Measurements from ENCODE around the gene ITFG2.

ITFG2 gene

GRCh38 chr12:2773199-2773875 is 39.1 kb upstream of the ITFG2 start:
- TF ChIP-seq POLR2AphosphoS5 (IDR thresholded peaks at IDR 0.05; ENCODE audit: borderline replicate concordance, low read depth, low read length) (no peak), EZH2 (IDR thresholded peaks at IDR 0.05) (no peak)
- H3K4me3 ChIP-seq = no peak overlapping the region
- no peak overlapping the region for H3K9ac ChIP-seq (ENCODE audit: insufficient read length)
- H3K9me3 ChIP-seq (ENCODE audit: low read depth, low read length) = no peaks in the 10 kb centered on the region
- no peaks in the 10 kb centered on the region for H3K36me3 ChIP-seq (ENCODE audit: insufficient read depth, low read length)
- no peak overlapping the region for H3K27ac ChIP-seq
- no peak for DNase-seq (ENCODE audit: low read depth, low spot score)

DNA sequence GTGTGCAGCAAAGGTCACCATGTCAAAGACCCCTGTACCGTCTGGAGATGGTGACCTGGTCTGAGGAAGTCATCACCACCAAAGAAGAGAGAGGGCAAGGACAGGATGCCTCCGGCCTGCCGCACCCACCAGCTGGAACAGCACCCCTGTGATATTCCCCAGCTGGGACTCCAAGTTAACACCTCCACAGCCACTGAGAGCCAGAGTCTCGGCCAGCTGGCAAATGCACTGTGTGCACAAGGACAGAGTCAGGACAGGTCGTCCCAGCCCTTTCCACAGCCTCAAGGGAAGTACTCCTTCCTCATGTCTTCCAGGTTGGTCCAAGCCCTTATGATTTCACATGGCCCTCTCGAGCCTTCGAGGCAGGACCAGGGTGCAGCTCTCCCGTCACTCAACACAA is 37.0 kb upstream of the ITFG2 start:
- DNase-seq (ENCODE audit: low read depth, low spot score) = no peak
- Histone ChIP-seq H3K4me3 (no peak overlapping the region), H3K9ac (ENCODE audit: insufficient read length) (no peak overlapping the region), H3K36me3 (ENCODE audit: insufficient read depth, low read length) (no peaks in the 10 kb centered on the region), H3K27ac (no peak overlapping the region), H3K9me3 (ENCODE audit: low read depth, low read length) (no peaks in the 10 kb centered on the region)
- no peak for TF ChIP-seq POLR2AphosphoS5 (IDR thresholded peaks at IDR 0.05; ENCODE audit: borderline replicate concordance, low read depth, low read length)
- no peak for TF ChIP-seq FOXP2 (optimal IDR thresholded peaks at IDR 0.05; ENCODE audit: control extremely low read depth, extremely low read length, insufficient read depth)
- no peak for TF ChIP-seq EZH2 (IDR thresholded peaks at IDR 0.05)

- DNase-seq (ENCODE audit: low read depth, low spot score) = no peak
- Histone ChIP-seq H3K36me3 (ENCODE audit: insufficient read depth, low read length) (no peaks in the 10 kb centered on the region), H3K4me3 (no peak overlapping the region), H3K9ac (ENCODE audit: insufficient read length) (no peak overlapping the region), H3K9me3 (ENCODE audit: low read depth, low read length) (no peaks in the 10 kb centered on the region), H3K27ac (no peak overlapping the region)
- no peak for TF ChIP-seq FOXP2 (optimal IDR thresholded peaks at IDR 0.05; ENCODE audit: control extremely low read depth, extremely low read length, insufficient read depth)
- no peak for TF ChIP-seq POLR2AphosphoS5 (IDR thresholded peaks at IDR 0.05; ENCODE audit: borderline replicate concordance, low read depth, low read length)
- TF ChIP-seq EZH2 (IDR thresholded peaks at IDR 0.05) = no peak
Observed at GRCh38 chr12:2776129-2776806, 36.2 kb upstream of the ITFG2 start.

DNA sequence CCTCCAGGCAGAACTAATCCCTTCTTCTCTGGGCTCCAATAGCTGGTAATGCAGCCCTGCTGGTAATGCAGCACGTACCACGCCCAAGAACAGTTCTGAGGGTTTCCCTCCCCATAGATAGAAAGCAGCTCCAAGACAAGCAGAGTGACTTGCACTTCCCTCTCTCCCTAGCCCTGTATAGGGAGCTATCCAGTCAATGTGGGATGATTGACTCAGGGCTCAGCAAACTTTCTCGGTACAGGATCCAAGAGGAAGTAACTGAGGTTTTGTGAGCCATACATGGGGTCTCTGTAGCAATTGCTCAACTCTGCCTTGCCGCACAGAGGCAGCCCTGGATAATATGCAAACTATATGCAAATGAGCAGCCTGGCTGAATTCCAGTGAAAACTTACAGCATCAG is 33.2 kb upstream of the ITFG2 start:
- Histone ChIP-seq H3K27ac (no peak overlapping the region), H3K9me3 (ENCODE audit: low read depth, low read length) (no peaks in the 10 kb centered on the region), H3K4me3 (no peak overlapping the region), H3K36me3 (ENCODE audit: insufficient read depth, low read length) (no peaks in the 10 kb centered on the region), H3K9ac (ENCODE audit: insufficient read length) (no peak overlapping the region)
- no peak for DNase-seq (ENCODE audit: low read depth, low spot score)
- TF ChIP-seq FOXP2 (optimal IDR thresholded peaks at IDR 0.05; ENCODE audit: control extremely low read depth, extremely low read length, insufficient read depth) (no peak), EZH2 (IDR thresholded peaks at IDR 0.05) (no peak), POLR2AphosphoS5 (IDR thresholded peaks at IDR 0.05; ENCODE audit: borderline replicate concordance, low read depth, low read length) (no peak)

- H3K36me3 ChIP-seq (ENCODE audit: insufficient read depth, low read length) = no peaks in the 10 kb centered on the region
- no peaks in the 10 kb centered on the region for H3K9me3 ChIP-seq (ENCODE audit: low read depth, low read length)
- H3K4me3 ChIP-seq = peak overlapping the region; percentile 76
- TF ChIP-seq EZH2 (IDR thresholded peaks at IDR 0.05) (no peak), POLR2AphosphoS5 (IDR thresholded peaks at IDR 0.05; ENCODE audit: borderline replicate concordance, low read depth, low read length) (no peak), FOXP2 (optimal IDR thresholded peaks at IDR 0.05; ENCODE audit: control extremely low read depth, extremely low read length, insufficient read depth) (no peak)
- no peak for DNase-seq (ENCODE audit: low read depth, low spot score)
- H3K9ac ChIP-seq (ENCODE audit: insufficient read length) = no peak overlapping the region
- H3K27ac ChIP-seq = no peak overlapping the region
Observed at GRCh38 chr12:2783936-2784600, 28.4 kb upstream of the ITFG2 start.

GRCh38 chr12:2785017-2785416 is 27.5 kb upstream of the ITFG2 start:
- no peaks in the 10 kb centered on the region for H3K9me3 ChIP-seq (ENCODE audit: low read depth, low read length)
- no peak overlapping the region for H3K4me3 ChIP-seq
- DNase-seq (ENCODE audit: low read depth, low spot score) = no peak
- no peak for TF ChIP-seq EZH2 (IDR thresholded peaks at IDR 0.05)
- H3K36me3 ChIP-seq (ENCODE audit: insufficient read depth, low read length) = no peaks in the 10 kb centered on the region
- H3K27ac ChIP-seq = no peak overlapping the region
- no peak overlapping the region for H3K9ac ChIP-seq (ENCODE audit: insufficient read length)

- Histone ChIP-seq H3K27ac (no peak overlapping the region), H3K36me3 (ENCODE audit: insufficient read depth, low read length) (no peaks in the 10 kb centered on the region), H3K4me3 (no peak overlapping the region), H3K9ac (ENCODE audit: insufficient read length) (no peak overlapping the region), H3K9me3 (ENCODE audit: low read depth, low read length) (no peaks in the 10 kb centered on the region)
- DNase-seq (ENCODE audit: low read depth, low spot score) = no peak
- TF ChIP-seq FOXP2 (optimal IDR thresholded peaks at IDR 0.05; ENCODE audit: control extremely low read depth, extremely low read length, insufficient read depth) (no peak), POLR2AphosphoS5 (IDR thresholded peaks at IDR 0.05; ENCODE audit: borderline replicate concordance, low read depth, low read length) (no peak), EZH2 (IDR thresholded peaks at IDR 0.05) (no peak)
Observed at GRCh38 chr12:2791089-2791488, 21.4 kb upstream of the ITFG2 start.

DNA sequence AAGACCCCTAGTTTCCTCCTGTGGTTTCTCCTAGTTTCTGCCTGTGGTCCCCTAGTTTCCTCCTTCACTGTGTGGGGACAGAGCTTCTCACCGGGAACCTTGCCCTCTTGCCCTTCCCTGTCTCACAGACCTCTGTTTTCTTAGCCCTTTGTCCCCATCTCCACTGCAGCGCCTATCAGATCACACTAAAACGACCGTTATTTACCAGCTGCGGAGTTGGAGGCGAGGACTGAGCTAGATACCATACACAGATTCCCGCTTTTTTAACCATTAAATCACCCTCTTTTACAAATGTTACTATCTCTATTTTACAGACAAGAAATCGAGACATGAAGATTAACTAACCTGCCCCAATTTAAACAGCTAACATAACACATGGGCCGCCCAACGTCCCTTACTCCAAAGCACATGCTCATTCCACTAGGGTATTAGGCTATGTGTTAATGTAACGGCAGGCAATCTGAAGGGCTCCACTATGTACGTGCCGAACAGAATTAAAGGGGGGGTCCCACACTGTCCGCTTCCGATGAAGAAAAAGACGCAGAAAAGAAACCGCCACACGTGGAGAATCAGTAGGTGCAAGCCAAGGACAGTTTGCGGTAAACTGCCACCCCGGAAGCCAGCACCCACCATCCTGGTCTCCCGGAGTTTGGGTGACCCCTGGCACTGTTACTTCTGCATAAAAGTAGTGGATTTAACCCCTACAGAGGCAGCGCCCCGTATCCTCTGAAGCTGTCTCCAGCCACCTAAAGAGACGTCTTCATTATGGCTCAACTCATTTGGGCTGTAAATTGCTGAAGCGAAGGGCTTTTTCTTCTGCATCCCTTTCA is 19.6 kb upstream of the ITFG2 start:
- Histone ChIP-seq H3K9me3 (ENCODE audit: low read depth, low read length) (no peaks in the 10 kb centered on the region), H3K27ac (no peak overlapping the region), H3K9ac (ENCODE audit: insufficient read length) (no peak overlapping the region), H3K36me3 (ENCODE audit: insufficient read depth, low read length) (peaks cover 17% of the 10 kb centered on the region), H3K4me3 (no peak overlapping the region)
- TF ChIP-seq POLR2AphosphoS5 (IDR thresholded peaks at IDR 0.05; ENCODE audit: borderline replicate concordance, low read depth, low read length) (no peak), EZH2 (IDR thresholded peaks at IDR 0.05) (no peak), FOXP2 (optimal IDR thresholded peaks at IDR 0.05; ENCODE audit: control extremely low read depth, extremely low read length, insufficient read depth) (no peak)
- no peak for DNase-seq (ENCODE audit: low read depth, low spot score)

All from SK-N-MC (cell line).